BJ (cell line): Measurements from ENCODE around the gene TMEM131. TPM values are rescaled to one million over a fixed set of nuclear protein-coding genes. Genes with fewer than 3 reads are reported as not detected.
"Not testable (repeated sequence)": the region's sequence is repeated elsewhere in the genome, so short reads cannot be mapped to it uniquely, and the experiment has no call there.

Experiments
- CTCF ChIA-PET: fragments of 350-600 bp; formaldehyde crosslinking; extraction: SDS; loops from one replicate; lab custom pipeline; 2021; ENCODE audit warnings: antibody characterized with exemption, inconsistent platforms; lab: Yijun Ruan, JAX
- POLR2A ChIA-PET: fragments of 300-600 bp; sonication (Branson Sonifier 250); formaldehyde crosslinking; extraction: SDS; loops from one replicate; lab custom pipeline; 2021; ENCODE audit warnings: antibody characterized with exemption; lab: Charles Lee
- DNase-seq: peaks from one replicate; pipeline ENCODE4 v3.0.0-alpha.2; 2011; ENCODE audit warnings: low read depth
- H3K27me3 ChIP-seq: 2 replicates; pipeline ENCODE4 v1.6.0; 2011; ENCODE audit warnings: low read length; ENCODE audit not compliant: control insufficient read depth, insufficient read depth
- H3K36me3 ChIP-seq: 2 replicates; pipeline ENCODE4 v1.5.1; 2011; ENCODE audit warnings: low read length; ENCODE audit not compliant: control insufficient read depth, insufficient read depth
- H3K4me3 ChIP-seq: 2 replicates; pipeline ENCODE4 v1.5.1; 2011; ENCODE audit warnings: low read depth, mild to moderate bottlenecking, control low read depth, low read length
- CTCF ChIP-seq: IDR thresholded peaks from 2 replicates; pipeline ENCODE4 v1.5.1; 2011; ENCODE audit warnings: low read depth, mild to moderate bottlenecking, control low read depth, inconsistent platforms, low read length, moderate library complexity; ENCODE audit not compliant: insufficient read depth
- polyA plus RNA-seq: library from polyadenylated mRNA; depleted of rRNA; stranded (reverse); fragments of >200 nt; gene quantifications from 2 replicates; pipeline ENCODE4 v1.2.3, GENCODE V29; 2011

TMEM131 gene
- polyA plus RNA-seq, 1 experiment: 11.8 TPM

GRCh38 chr2:97958184-97958583, 37.6 kb downstream of the TMEM131 start:
- DNase-seq: no peak
- POLR2A ChIA-PET: no interaction called here
- Histone ChIP-seq H3K36me3 (no peaks in the 10 kb centered on the region), H3K27me3 (no peaks in the 10 kb centered on the region), H3K4me3 (no peak overlapping the region)
- CTCF ChIA-PET: interaction anchor here (1.1 kb wide), 1 partner anchor 8 kb away, joined by 3 read pairs; no protein-coding TSS in a partner anchor
- TF ChIP-seq CTCF: no peak

GRCh38 chr2:97957432-97958183, 38.1 kb downstream of the TMEM131 start:
- POLR2A ChIA-PET: no interaction called here
- Histone ChIP-seq H3K36me3 (no peaks in the 10 kb centered on the region), H3K27me3 (no peaks in the 10 kb centered on the region), H3K4me3 (no peak overlapping the region)
- DNase-seq: no peak
- CTCF ChIA-PET: interaction anchor here (1.1 kb wide), 1 partner anchor 8 kb away, joined by 3 read pairs; no protein-coding TSS in a partner anchor
- no peak for TF ChIP-seq CTCF

GRCh38 chr2:97956753-97957152, 39.0 kb downstream of the TMEM131 start:
- POLR2A ChIA-PET, DNase-seq, CTCF ChIA-PET, H3K27me3 ChIP-seq, H3K4me3 ChIP-seq, H3K36me3 ChIP-seq: not testable (repeated sequence)

- no peaks in the 10 kb centered on the region for H3K27me3 ChIP-seq
- no peaks in the 10 kb centered on the region for H3K36me3 ChIP-seq
- ChIA-PET CTCF (interaction anchor here (0.7 kb wide), 1 partner anchor 102 kb away, joined by 3 read pairs; no protein-coding TSS in a partner anchor), POLR2A (no interaction called here)
- no peak for TF ChIP-seq CTCF
- DNase-seq: no peak
- H3K4me3 ChIP-seq: no peak overlapping the region
Measured at GRCh38 chr2:97953853-97954252, 41.9 kb downstream of the TMEM131 start.

GRCh38 chr2:97952357-97952756, 43.4 kb downstream of the TMEM131 start:
- Histone ChIP-seq H3K27me3 (no peaks in the 10 kb centered on the region), H3K4me3 (no peak overlapping the region), H3K36me3 (no peaks in the 10 kb centered on the region)
- no peak for TF ChIP-seq CTCF
- ChIA-PET CTCF (no interaction called here), POLR2A (no interaction called here)
- no peak for DNase-seq
